ENCODE measurements around the gene KANK2.
A peak's percentile ranks its signal among the peaks of the same experiment; 100 is the strongest.

DNA sequence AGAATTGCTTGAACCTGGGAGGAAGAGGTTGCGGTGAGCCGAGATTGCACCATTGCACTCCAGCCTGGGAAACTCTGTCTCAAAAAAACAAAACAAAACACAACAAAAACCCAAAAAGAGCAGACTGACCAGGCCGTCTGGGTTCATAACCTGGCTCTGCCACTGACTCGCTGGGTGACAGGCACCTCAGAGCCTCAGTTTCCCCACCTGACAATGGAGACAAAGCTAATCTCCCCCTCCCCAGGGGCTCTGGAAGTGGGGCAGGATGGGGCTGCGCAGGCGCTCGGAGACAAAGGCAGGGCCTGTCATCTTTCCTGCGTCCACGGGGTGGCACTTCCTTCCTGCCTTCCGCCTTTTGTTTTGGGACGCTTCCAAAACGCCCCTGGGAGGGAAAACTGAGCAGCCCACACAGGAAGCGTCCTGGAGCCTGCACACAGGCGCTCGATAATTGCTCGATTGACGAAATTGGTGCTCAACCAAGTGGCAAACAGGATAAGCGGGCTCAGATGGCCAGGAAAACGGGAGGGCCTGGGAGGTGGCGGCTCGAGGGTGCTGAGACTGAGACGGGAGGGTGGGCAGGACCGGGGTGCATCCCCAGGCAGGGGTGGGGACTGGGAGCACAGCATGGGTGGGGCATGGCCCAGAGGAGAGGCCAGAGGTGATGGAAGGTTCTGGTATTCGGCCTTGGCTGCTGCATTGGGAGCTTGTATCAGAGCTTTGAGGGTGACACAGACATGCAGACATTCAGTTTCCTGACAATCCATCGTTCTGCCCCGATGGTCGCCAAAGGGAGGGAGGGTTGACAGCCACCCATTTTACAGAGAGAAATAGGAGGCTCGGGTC, 59.6 kb downstream of the KANK2 start:
- TF ChIP-seq, protein P1, sequence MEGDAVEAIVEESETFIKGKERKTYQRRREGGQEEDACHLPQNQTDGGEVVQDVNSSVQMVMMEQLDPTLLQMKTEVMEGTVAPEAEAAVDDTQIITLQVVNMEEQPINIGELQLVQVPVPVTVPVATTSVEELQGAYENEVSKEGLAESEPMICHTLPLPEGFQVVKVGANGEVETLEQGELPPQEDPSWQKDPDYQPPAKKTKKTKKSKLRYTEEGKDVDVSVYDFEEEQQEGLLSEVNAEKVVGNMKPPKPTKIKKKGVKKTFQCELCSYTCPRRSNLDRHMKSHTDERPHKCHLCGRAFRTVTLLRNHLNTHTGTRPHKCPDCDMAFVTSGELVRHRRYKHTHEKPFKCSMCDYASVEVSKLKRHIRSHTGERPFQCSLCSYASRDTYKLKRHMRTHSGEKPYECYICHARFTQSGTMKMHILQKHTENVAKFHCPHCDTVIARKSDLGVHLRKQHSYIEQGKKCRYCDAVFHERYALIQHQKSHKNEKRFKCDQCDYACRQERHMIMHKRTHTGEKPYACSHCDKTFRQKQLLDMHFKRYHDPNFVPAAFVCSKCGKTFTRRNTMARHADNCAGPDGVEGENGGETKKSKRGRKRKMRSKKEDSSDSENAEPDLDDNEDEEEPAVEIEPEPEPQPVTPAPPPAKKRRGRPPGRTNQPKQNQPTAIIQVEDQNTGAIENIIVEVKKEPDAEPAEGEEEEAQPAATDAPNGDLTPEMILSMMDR (IDR thresholded peaks at IDR 0.05): peak; percentile 80
- TF ChIP-seq ZFX (IDR thresholded peaks at IDR 0.05; ENCODE audit: borderline replicate concordance): no peak

Measured in 22Rv1 (cell line).